H1 (cell line): ENCODE measurements around the gene FCRLA. TPM values are rescaled to one million over a fixed set of nuclear protein-coding genes. Genes with fewer than 3 reads are reported as not detected.
"Not testable (repeated sequence)": the region's sequence is repeated elsewhere in the genome, so short reads cannot be mapped to it uniquely, and the experiment has no call there.

ENCODE experiments used
- CTCF ChIA-PET: fragments of 300-600 bp; sonication (Branson Sonifier 250); formaldehyde crosslinking; loops from one replicate; lab custom pipeline; 2021; ENCODE audit not compliant: partially characterized antibody; lab: Charles Lee
- POLR2A ChIA-PET: fragments of 300-600 bp; sonication (Branson Sonifier 250); formaldehyde crosslinking; loops from one replicate; lab custom pipeline; 2021; ENCODE audit warnings: inconsistent platforms; ENCODE audit not compliant: partially characterized antibody; lab: Charles Lee
- DNase-seq, 2 experiments: peaks; one replicate each; pipeline versions ENCODE4 v3.0.0 to v3.0.0-alpha.2; 2010 to 2022; ENCODE audit warnings: low spot score in 2 of 2, low read depth in 1 of 2, mixed read lengths in 1 of 2
- FAIRE-seq: peaks from 2 replicates; lab custom pipeline; 2011; peaks lifted over from hg19 to GRCh38; lab: Jason Lieb, UNC
- H2AFZ ChIP-seq: 2 replicates; pipeline ENCODE4 v1.8.1; 2012; ENCODE audit warnings: low read length, inconsistent platforms
- H2AK5ac ChIP-seq: 2 replicates; pipeline ENCODE4 v1.6.1; 2013; ENCODE audit warnings: low read depth, low read length
- H2BK120ac ChIP-seq: replicated peaks from 2 replicates; pipeline ENCODE3; 2013; ENCODE audit warnings: low read depth, low read length, inconsistent platforms
- H2BK12ac ChIP-seq: 2 replicates; pipeline ENCODE4 v1.6.1; 2013; ENCODE audit warnings: low read depth, low read length
- H2BK15ac ChIP-seq: 2 replicates; pipeline ENCODE4 v1.6.1; 2013; ENCODE audit warnings: low read length
- H2BK20ac ChIP-seq: 2 replicates; pipeline ENCODE4 v1.6.1; 2013; ENCODE audit warnings: low read length
- H2BK5ac ChIP-seq: 2 replicates; pipeline ENCODE4 v1.6.1; 2013; ENCODE audit warnings: low read depth, low read length
- H3K14ac ChIP-seq: 2 replicates; pipeline ENCODE4 v1.6.1; 2013; ENCODE audit warnings: inconsistent platforms; ENCODE audit not compliant: insufficient read length
- H3K18ac ChIP-seq: 2 replicates; pipeline ENCODE4 v1.6.1; 2013; ENCODE audit warnings: low read length; ENCODE audit errors: extremely low read depth
- H3K23ac ChIP-seq: 2 replicates; pipeline ENCODE4 v1.6.1; 2013; ENCODE audit warnings: inconsistent platforms; ENCODE audit not compliant: insufficient read length
- H3K23me2 ChIP-seq: 2 replicates; pipeline ENCODE4 v1.6.1; 2013; ENCODE audit warnings: low read depth, low read length
- H3K27ac ChIP-seq: 2 replicates; pipeline ENCODE4 v1.6.1; 2011; ENCODE audit warnings: low read depth, low read length, inconsistent platforms
- H3K27me3 ChIP-seq, 4 experiments: replicated peaks in 1 of 4; 1 replicate in 1 of 4; 2 replicates in 3 of 4; pipeline versions ENCODE4 v1.6.1 to v1.8.1; 2011 to 2013; ENCODE audit warnings: low read length in 3 of 4, mild to moderate bottlenecking in 3 of 4, inconsistent platforms in 2 of 4, mixed read lengths in 2 of 4, moderate library complexity in 1 of 4; ENCODE audit not compliant: control insufficient read depth in 3 of 4, insufficient read depth in 3 of 4; ENCODE audit errors: extremely low read depth in 1 of 4
- H3K36me3 ChIP-seq, 4 experiments: 2 replicates each; pipeline versions ENCODE4 v1.6.1 to v1.8.1; 2011 to 2013; ENCODE audit warnings: mild to moderate bottlenecking in 4 of 4, low read length in 3 of 4, moderate library complexity in 2 of 4, control low read depth in 1 of 4, inconsistent platforms in 1 of 4; ENCODE audit not compliant: insufficient read depth in 4 of 4, control insufficient read depth in 2 of 4
- H3K4ac ChIP-seq: replicated peaks from 2 replicates; pipeline ENCODE3; 2013; ENCODE audit warnings: low read length, low read depth, mixed read lengths, inconsistent platforms; ENCODE audit not compliant: insufficient read length
- H3K4me1 ChIP-seq, 4 experiments: replicated peaks in 1 of 4; 1 replicate in 1 of 4; 2 replicates in 3 of 4; pipeline versions ENCODE4 v1.6.1 to v1.8.1; 2011 to 2013; ENCODE audit warnings: low read length in 3 of 4, inconsistent platforms in 2 of 4, mixed read lengths in 1 of 4; ENCODE audit not compliant: insufficient read depth in 4 of 4, control insufficient read depth in 3 of 4
- H3K4me2 ChIP-seq, 2 experiments: 2 replicates each; pipeline versions ENCODE4 v1.6.1 to v1.8.1; 2011 to 2013; ENCODE audit warnings: low read depth in 2 of 2, low read length in 2 of 2, control low read depth in 1 of 2, inconsistent platforms in 1 of 2, mild to moderate bottlenecking in 1 of 2; ENCODE audit not compliant: insufficient read depth in 1 of 2
- H3K4me3 ChIP-seq, 4 experiments: fragments of 200-600, 300-600 bp in 1 of 4; sonication (generic), shearing (Covaris generic), sonication (Bioruptor Twin) in 1 of 4; 2 replicates each; pipeline versions ENCODE4 v1.5.1 to v1.8.1; 2011 to 2016; ENCODE audit warnings: low read length in 4 of 4, low read depth in 3 of 4, control low read depth in 2 of 4, inconsistent platforms in 2 of 4, mild to moderate bottlenecking in 2 of 4, mixed read lengths in 1 of 4, moderate library complexity in 1 of 4; ENCODE audit not compliant: insufficient read depth in 2 of 4; ENCODE audit errors: extremely low read depth in 1 of 4
- H3K56ac ChIP-seq: replicated peaks from 2 replicates; pipeline ENCODE3; 2013; ENCODE audit warnings: low read depth, mild to moderate bottlenecking, mixed read lengths, low read length, inconsistent platforms; ENCODE audit not compliant: insufficient read length
- H3K79me1 ChIP-seq: 2 replicates; pipeline ENCODE4 v1.6.1; 2013; ENCODE audit warnings: low read depth, low read length, control low read depth
- H3K79me2 ChIP-seq, 2 experiments: 2 replicates each; pipeline versions ENCODE4 v1.6.1 to v1.8.1; 2012 to 2013; ENCODE audit warnings: low read length in 2 of 2, mild to moderate bottlenecking in 2 of 2, inconsistent platforms in 1 of 2; ENCODE audit not compliant: insufficient read depth in 2 of 2, control insufficient read depth in 1 of 2
- H3K9ac ChIP-seq, 4 experiments: replicated peaks in 1 of 4; 1 replicate in 1 of 4; 2 replicates in 3 of 4; pipeline versions ENCODE4 v1.6.1 to v1.8.1; 2011 to 2013; ENCODE audit warnings: low read depth in 3 of 4, low read length in 3 of 4, control low read depth in 2 of 4, mild to moderate bottlenecking in 2 of 4, moderate library complexity in 2 of 4, inconsistent platforms in 1 of 4; ENCODE audit errors: extremely low read depth in 1 of 4
- H3K9me3 ChIP-seq, 2 experiments: 2 replicates each; pipeline versions ENCODE4 v1.6.1 to v1.8.1; 2012 to 2013; ENCODE audit warnings: mild to moderate bottlenecking in 2 of 2, moderate library complexity in 2 of 2, control low read depth in 1 of 2, inconsistent platforms in 1 of 2, low read depth in 1 of 2, low read length in 1 of 2, mixed read lengths in 1 of 2; ENCODE audit not compliant: insufficient read depth in 2 of 2
- H4K20me1 ChIP-seq, 2 experiments: replicated peaks in 1 of 2; 2 replicates each; pipeline versions ENCODE3 to v1.8.1; 2011 to 2013; ENCODE audit warnings: inconsistent platforms in 2 of 2, low read length in 2 of 2, mild to moderate bottlenecking in 1 of 2; ENCODE audit not compliant: insufficient read depth in 2 of 2, control insufficient read depth in 1 of 2
- H4K5ac ChIP-seq: 2 replicates; pipeline ENCODE4 v1.6.1; 2013; ENCODE audit warnings: low read length, low read depth, mixed read lengths, inconsistent platforms; ENCODE audit not compliant: insufficient read length
- H4K8ac ChIP-seq: 2 replicates; pipeline ENCODE4 v1.8.0; 2013; ENCODE audit warnings: mild to moderate bottlenecking, moderate library complexity, low read length, inconsistent platforms; ENCODE audit not compliant: insufficient read depth; ENCODE audit errors: extremely low read depth
- H4K91ac ChIP-seq: replicated peaks from 2 replicates; pipeline ENCODE3; 2013; ENCODE audit warnings: low read length, mixed read lengths, inconsistent platforms; ENCODE audit not compliant: insufficient read length
- WGBS, 2 experiments: shearing (Covaris generic) in 1 of 2; methylation state at CpG; one replicate each; pipeline versions ENCODE4 v1.1.6 to v1.1.7; 2013 to 2015; ENCODE audit warnings: low lambda C conversion rate in 2 of 2, mixed read lengths in 2 of 2, inconsistent platforms in 1 of 2, low coverage in 1 of 2, missing lambda C conversion rate in 1 of 2; ENCODE audit not compliant: insufficient replicate concordance in 2 of 2, insufficient coverage in 1 of 2, insufficient read length in 1 of 2; ENCODE audit errors: extremely low coverage in 1 of 2, missing lambda C conversion rate in 1 of 2; 5-methylcytosine and 5-hydroxymethylcytosine counted together
- polyA plus RNA-seq, 7 experiments: library from polyadenylated mRNA; depleted of rRNA in 3 of 7; stranded (reverse) in 5 of 7; unstranded in 2 of 7; fragments of >200 nt in 5 of 7; fragments of 200-250 nt in 2 of 7; gene quantifications; 1 replicate in 5 of 7; 2 replicates in 1 of 7; 4 replicates in 1 of 7; pipeline versions ENCODE4 v1.2.1 to v1.2.3, GENCODE V29; 2011 to 2013; ENCODE audit warnings: missing spikeins in 2 of 7, mixed read lengths in 2 of 7
- total RNA-seq: library from RNA; stranded (reverse); fragmentation: NEBNext Ultra II Directional; extraction: Animal tissue kit (Norgen Biotek cat#: 25700); gene quantifications from 2 replicates; pipeline ENCODE4 v1.2.1, GENCODE V29; 2021

The FCRLA gene
- total and polyA plus RNA-seq, 2 of the 8 experiments (the other 6 are each of a cell fraction or from before 2014, with no cell fraction given): not detected

GRCh38 chr1:161725258-161725907, 18.4 kb downstream of the FCRLA start:
- DNase-seq, H3K9ac ChIP-seq, FAIRE-seq, H4K20me1 ChIP-seq, H4K91ac ChIP-seq, H4K8ac ChIP-seq, H3K9me3 ChIP-seq, H3K4me1 ChIP-seq, H3K79me2 ChIP-seq, H3K79me1 ChIP-seq, H3K23ac ChIP-seq, H3K18ac ChIP-seq, H3K27ac ChIP-seq, H4K5ac ChIP-seq, H2BK12ac ChIP-seq, H2BK120ac ChIP-seq, H3K36me3 ChIP-seq, H3K56ac ChIP-seq, H3K4ac ChIP-seq, H3K14ac ChIP-seq: not testable (repeated sequence)
- H3K4me3 ChIP-seq: peak overlapping the region; percentile 69 to 85 (median 78)
- peak overlapping the region; percentile 67; the same call in 1 of the 2 replicates for H2BK5ac ChIP-seq
- peaks cover 12 to 25% (median 22%) of the 10 kb centered on the region in 4 experiments for H3K27me3 ChIP-seq
- peak overlapping the region; percentile 89 to 100 for H3K4me2 ChIP-seq
- CTCF ChIA-PET: interaction anchor here (0.6 to 4.8 kb wide), 11 partner anchors 9 to 341 kb away, joined by 3 to 52 read pairs (median 5); partner anchors contain the start of gene DUSP12
- peak overlapping the region; percentile 76; the same call in 1 of the 2 replicates for H2BK15ac ChIP-seq
- POLR2A ChIA-PET: interaction anchor here (1.2 to 2.7 kb wide), 4 partner anchors 10 to 113 kb away, joined by 6 to 27 read pairs (median 6); partner anchors contain the start of gene FCRLA
- 45% methylated on average over 22 of the region's 22 CpGs; no CpG with 5 or more reads in 1 of the 2 experiments for WGBS, 2 experiments
- H2AK5ac ChIP-seq: peak overlapping the region; percentile 46; the same call in 1 of the 2 replicates
- peak overlapping the region; percentile 88; the same call in 1 of the 2 replicates for H2AFZ ChIP-seq
- peaks cover 12% of the 10 kb centered on the region for H3K23me2 ChIP-seq
- H2BK20ac ChIP-seq: 0 out of 2 replicates have a peak overlapping the region, but pooled peaks have one; percentile 39
